ENCODE data around the gene EIF4E1B.

EIF4E1B gene

DNA sequence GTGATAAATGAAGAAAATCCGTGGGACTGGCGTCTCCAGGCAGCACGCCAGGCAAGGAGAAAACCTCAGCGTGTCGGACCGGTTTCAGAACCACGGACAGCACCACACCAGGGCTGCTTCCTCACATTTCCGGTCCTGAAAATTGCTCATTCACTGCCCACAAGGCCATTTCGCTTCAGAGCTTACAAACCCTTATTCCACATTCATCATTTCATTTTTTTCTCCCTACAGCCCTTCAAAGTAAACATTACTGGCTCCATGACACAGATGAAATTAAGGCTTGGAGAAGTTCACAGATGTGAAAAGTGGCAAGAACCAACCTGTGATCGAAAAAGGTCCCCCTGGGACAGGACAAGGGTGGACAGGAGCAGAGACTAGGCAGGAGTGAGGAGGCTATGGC is 19.0 kb upstream of the EIF4E1B start:
- no peak for DNase-seq (ENCODE audit: low read depth, low spot score)
- no peak overlapping the region for H3K4me3 ChIP-seq
- H3K36me3 ChIP-seq (ENCODE audit: insufficient read depth, low read length), result no peaks in the 10 kb centered on the region
- H3K9me3 ChIP-seq (ENCODE audit: low read depth, low read length), result no peaks in the 10 kb centered on the region
- H3K9ac ChIP-seq (ENCODE audit: insufficient read length), result no peak overlapping the region
- TF ChIP-seq EZH2 (IDR thresholded peaks at IDR 0.05), result no peak
- no peak for TF ChIP-seq FOXP2 (optimal IDR thresholded peaks at IDR 0.05; ENCODE audit: control extremely low read depth, extremely low read length, insufficient read depth)
- no peak for TF ChIP-seq POLR2AphosphoS5 (IDR thresholded peaks at IDR 0.05; ENCODE audit: borderline replicate concordance, low read depth, low read length)
- no peak overlapping the region for H3K27ac ChIP-seq

DNA sequence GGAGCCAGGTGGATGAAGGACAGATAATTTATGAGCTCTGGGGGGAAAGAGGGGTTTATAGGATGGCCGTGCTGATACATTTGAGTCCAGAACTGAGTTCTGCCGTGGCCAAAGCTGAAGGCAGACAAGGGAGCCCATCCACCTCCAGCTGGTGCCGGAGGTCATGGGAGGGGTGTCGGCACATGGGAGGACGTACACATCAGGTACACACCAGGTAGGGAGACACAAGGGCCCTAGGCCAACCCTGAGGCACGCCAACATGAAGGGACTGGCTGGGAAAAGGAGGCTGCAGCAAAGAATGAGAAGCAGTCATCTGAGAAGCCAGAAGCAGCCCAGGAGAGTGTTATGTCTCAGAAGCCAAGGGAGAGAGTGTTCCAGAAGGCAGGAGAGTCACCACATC is 18.5 kb upstream of the EIF4E1B start:
- TF ChIP-seq FOXP2 (optimal IDR thresholded peaks at IDR 0.05; ENCODE audit: control extremely low read depth, extremely low read length, insufficient read depth) (no peak), EZH2 (IDR thresholded peaks at IDR 0.05) (no peak), POLR2AphosphoS5 (IDR thresholded peaks at IDR 0.05; ENCODE audit: borderline replicate concordance, low read depth, low read length) (no peak)
- DNase-seq (ENCODE audit: low read depth, low spot score), result no peak

DNA sequence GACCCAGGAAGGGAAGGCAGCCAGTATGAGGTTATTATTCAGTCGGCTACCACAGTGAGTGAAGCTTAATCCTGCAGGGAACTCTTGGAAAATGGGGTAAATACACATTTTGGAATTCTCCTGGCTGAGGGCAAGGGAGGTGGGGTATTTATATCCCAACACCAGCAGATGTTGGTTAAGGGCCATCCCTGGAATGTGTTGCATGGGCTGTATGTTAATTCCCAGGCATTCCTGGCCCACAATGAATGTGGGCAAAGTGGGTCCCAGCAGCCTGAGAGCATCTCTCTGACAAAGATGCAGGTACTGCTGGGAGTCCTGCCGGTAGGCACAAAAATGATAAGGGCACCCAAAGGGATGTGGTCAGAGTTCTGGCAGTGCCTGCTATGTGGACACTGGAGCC is 17.6 kb upstream of the EIF4E1B start:
- DNase-seq (ENCODE audit: low read depth, low spot score), result no peak
- H3K4me3 ChIP-seq, result no peak overlapping the region
- no peak overlapping the region for H3K9ac ChIP-seq (ENCODE audit: insufficient read length)
- H3K36me3 ChIP-seq (ENCODE audit: insufficient read depth, low read length), result no peaks in the 10 kb centered on the region
- no peak for TF ChIP-seq EZH2 (IDR thresholded peaks at IDR 0.05)
- TF ChIP-seq POLR2AphosphoS5 (IDR thresholded peaks at IDR 0.05; ENCODE audit: borderline replicate concordance, low read depth, low read length), result no peak
- no peak for TF ChIP-seq FOXP2 (optimal IDR thresholded peaks at IDR 0.05; ENCODE audit: control extremely low read depth, extremely low read length, insufficient read depth)
- H3K27ac ChIP-seq, result no peak overlapping the region
- no peaks in the 10 kb centered on the region for H3K9me3 ChIP-seq (ENCODE audit: low read depth, low read length)

More for the DNA sequence above, 18.5 kb upstream of the EIF4E1B start:
- Histone ChIP-seq H3K27ac (no peak overlapping the region), H3K36me3 (ENCODE audit: insufficient read depth, low read length) (no peaks in the 10 kb centered on the region), H3K9ac (ENCODE audit: insufficient read length) (no peak overlapping the region), H3K9me3 (ENCODE audit: low read depth, low read length) (no peaks in the 10 kb centered on the region), H3K4me3 (no peak overlapping the region)

DNA sequence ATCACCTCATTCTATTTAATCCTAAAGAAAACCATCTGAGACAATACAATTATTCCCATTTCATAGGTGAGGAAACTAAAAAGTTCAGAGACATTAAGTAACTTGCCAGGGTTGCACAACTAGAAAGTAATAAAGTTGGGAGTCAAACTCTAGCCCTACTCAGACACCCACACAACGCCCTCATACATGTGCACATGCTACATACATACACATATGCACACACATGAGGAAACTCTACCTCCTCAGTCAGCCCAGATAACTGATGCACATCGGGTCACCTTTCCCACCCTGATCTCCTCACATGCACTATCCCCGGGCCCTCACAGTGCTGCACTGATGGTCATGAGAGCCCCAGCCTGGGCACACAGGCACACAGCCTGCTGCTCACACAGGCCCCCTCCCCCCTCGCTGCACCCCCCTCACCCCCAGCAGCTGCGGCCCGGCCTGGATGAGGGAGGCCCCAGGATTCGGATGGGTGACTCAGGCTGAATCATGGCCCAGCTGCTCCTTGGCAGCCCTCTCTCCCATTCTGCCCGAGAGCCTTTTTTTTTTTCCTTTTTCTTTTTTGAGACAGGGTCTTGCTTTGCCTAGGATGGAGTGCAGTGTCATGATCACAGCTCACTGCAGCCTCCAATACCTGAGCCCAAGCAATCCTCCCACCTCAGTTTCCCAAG is 15.5 kb upstream of the EIF4E1B start:
- Histone ChIP-seq H3K27ac (no peak overlapping the region), H3K4me3 (no peak overlapping the region), H3K9me3 (ENCODE audit: low read depth, low read length) (no peaks in the 10 kb centered on the region), H3K36me3 (ENCODE audit: insufficient read depth, low read length) (no peaks in the 10 kb centered on the region), H3K9ac (ENCODE audit: insufficient read length) (no peak overlapping the region)
- DNase-seq (ENCODE audit: low read depth, low spot score), result no peak
- TF ChIP-seq POLR2AphosphoS5 (IDR thresholded peaks at IDR 0.05; ENCODE audit: borderline replicate concordance, low read depth, low read length) (no peak), FOXP2 (optimal IDR thresholded peaks at IDR 0.05; ENCODE audit: control extremely low read depth, extremely low read length, insufficient read depth) (no peak), EZH2 (IDR thresholded peaks at IDR 0.05) (no peak)

DNA sequence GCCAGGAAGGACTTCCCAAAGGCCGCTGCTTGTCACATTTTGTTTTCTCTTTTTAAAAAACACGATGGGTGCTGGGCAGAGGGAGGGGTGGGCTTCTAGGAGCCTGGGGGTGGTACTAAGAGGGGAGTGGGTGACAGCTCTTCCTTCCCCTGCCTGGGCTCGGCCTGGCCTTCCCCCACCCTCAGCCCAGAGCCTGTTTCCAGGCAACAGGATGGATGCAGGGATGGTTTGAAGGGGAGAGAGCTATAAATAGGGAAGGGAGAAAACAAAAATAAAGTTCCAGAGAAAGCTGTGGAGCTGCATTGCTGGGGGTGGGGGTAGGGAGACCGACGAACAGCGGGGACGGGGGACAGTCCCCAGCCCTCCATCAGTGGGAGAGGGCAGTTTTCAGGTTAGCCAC is 14.0 kb upstream of the EIF4E1B start:
- Histone ChIP-seq H3K36me3 (ENCODE audit: insufficient read depth, low read length) (no peaks in the 10 kb centered on the region), H3K27ac (no peak overlapping the region), H3K4me3 (no peak overlapping the region), H3K9me3 (ENCODE audit: low read depth, low read length) (no peaks in the 10 kb centered on the region), H3K9ac (ENCODE audit: insufficient read length) (no peak overlapping the region)
- no peak for TF ChIP-seq EZH2 (IDR thresholded peaks at IDR 0.05)
- no peak for TF ChIP-seq FOXP2 (optimal IDR thresholded peaks at IDR 0.05; ENCODE audit: control extremely low read depth, extremely low read length, insufficient read depth)
- no peak for TF ChIP-seq POLR2AphosphoS5 (IDR thresholded peaks at IDR 0.05; ENCODE audit: borderline replicate concordance, low read depth, low read length)
- no peak for DNase-seq (ENCODE audit: low read depth, low spot score)

DNA sequence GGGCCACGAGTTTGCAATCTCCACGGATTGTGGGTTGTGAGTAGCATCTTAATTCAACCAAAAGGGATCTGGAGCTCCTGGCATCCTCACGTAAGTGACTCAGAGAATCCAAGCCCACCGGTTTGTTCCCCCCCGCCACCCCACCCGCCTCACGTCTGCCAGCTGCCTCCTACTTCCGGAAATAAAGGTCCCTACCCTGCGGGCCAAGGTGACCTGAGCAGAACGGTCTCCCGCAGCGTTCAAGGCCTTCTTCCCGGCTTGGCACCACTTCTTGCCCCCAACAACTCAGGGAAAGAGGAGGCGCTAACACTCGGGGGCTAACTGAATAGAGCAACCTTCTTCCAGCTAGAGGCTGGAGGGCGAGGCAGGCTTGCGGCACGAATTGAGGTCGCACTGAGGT is 11.7 kb upstream of the EIF4E1B start:
- no peak for TF ChIP-seq FOXP2 (optimal IDR thresholded peaks at IDR 0.05; ENCODE audit: control extremely low read depth, extremely low read length, insufficient read depth)
- no peak for TF ChIP-seq POLR2AphosphoS5 (IDR thresholded peaks at IDR 0.05; ENCODE audit: borderline replicate concordance, low read depth, low read length)
- no peak for TF ChIP-seq EZH2 (IDR thresholded peaks at IDR 0.05)
- Histone ChIP-seq H3K36me3 (ENCODE audit: insufficient read depth, low read length) (no peaks in the 10 kb centered on the region), H3K4me3 (peak overlapping the region; percentile 59; the same call in 1 of the 2 replicates), H3K9ac (ENCODE audit: insufficient read length) (no peak overlapping the region), H3K27ac (no peak overlapping the region), H3K9me3 (ENCODE audit: low read depth, low read length) (no peaks in the 10 kb centered on the region)
- DNase-seq (ENCODE audit: low read depth, low spot score), result no peak

DNA sequence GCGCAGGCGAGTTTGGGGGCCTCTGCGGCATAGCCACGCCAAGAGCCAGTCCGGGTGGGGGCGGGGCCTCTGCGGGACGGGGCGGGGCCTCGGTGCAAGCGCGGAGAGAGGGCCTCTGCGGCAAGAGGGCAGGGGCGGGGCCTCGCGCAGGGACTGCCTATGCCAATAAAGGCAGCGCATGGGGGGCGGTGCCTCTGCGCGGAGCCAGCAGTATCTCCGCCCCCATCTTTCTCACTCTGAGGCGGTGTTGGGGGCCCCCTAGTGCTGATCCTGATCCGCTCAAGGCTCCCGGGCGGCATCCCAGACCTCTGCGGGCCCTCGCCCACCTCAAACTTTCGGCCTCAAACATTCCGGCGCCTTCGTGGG is 11.3 kb upstream of the EIF4E1B start:
- peak; percentile 47 for DNase-seq (ENCODE audit: low read depth, low spot score)
- peak overlapping the region; percentile 59; the same call in 1 of the 2 replicates for H3K4me3 ChIP-seq
- no peak overlapping the region for H3K9ac ChIP-seq (ENCODE audit: insufficient read length)
- H3K27ac ChIP-seq, result no peak overlapping the region
- TF ChIP-seq POLR2AphosphoS5 (IDR thresholded peaks at IDR 0.05; ENCODE audit: borderline replicate concordance, low read depth, low read length), result no peak
- TF ChIP-seq EZH2 (IDR thresholded peaks at IDR 0.05), result no peak
- no peak for TF ChIP-seq FOXP2 (optimal IDR thresholded peaks at IDR 0.05; ENCODE audit: control extremely low read depth, extremely low read length, insufficient read depth)
- no peaks in the 10 kb centered on the region for H3K9me3 ChIP-seq (ENCODE audit: low read depth, low read length)
- no peaks in the 10 kb centered on the region for H3K36me3 ChIP-seq (ENCODE audit: insufficient read depth, low read length)

DNA sequence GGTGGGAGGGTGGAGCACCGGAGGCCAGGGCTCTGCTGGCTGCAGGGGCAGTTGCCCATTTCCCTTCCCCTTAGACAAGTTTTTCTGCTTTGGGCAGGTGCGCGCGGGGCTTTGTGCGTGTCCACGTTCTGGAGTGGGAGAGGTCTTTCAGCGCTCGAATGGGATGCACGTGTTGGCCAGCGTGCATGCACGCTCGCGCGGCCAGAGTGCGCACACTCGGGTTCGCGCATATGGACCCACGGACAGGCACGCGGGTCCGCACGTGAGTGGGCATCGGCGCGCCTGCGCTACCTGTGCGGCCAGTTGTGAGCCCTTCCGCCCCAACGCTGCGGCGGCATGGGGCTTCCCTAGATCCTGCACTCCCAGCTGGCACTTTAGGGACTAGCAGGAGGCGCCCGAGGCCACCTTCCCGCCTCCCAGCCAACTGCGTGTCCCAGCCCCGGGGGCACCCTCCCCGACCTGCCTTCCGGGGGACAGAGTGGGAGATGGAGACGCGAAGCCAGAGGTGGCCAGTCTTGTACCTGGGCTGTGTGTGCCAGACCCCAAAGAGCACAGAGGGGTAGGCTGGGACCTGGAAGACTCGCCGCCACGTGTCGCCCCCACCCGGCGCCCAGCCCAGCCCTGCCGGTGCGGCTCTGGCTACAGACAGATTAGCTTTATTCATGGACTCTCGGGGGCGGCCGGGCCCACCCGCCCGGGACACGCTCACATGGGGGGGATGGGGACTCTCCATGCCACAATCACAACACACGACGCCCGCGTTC is 10.7 kb upstream of the EIF4E1B start:
- Histone ChIP-seq H3K9ac (ENCODE audit: insufficient read length) (no peak overlapping the region), H3K4me3 (no peak overlapping the region), H3K27ac (no peak overlapping the region), H3K9me3 (ENCODE audit: low read depth, low read length) (no peaks in the 10 kb centered on the region), H3K36me3 (ENCODE audit: insufficient read depth, low read length) (no peaks in the 10 kb centered on the region)
- no peak for DNase-seq (ENCODE audit: low read depth, low spot score)
- TF ChIP-seq POLR2AphosphoS5 (IDR thresholded peaks at IDR 0.05; ENCODE audit: borderline replicate concordance, low read depth, low read length), result no peak
- TF ChIP-seq FOXP2 (optimal IDR thresholded peaks at IDR 0.05; ENCODE audit: control extremely low read depth, extremely low read length, insufficient read depth), result no peak
- no peak for TF ChIP-seq EZH2 (IDR thresholded peaks at IDR 0.05)

All from SK-N-MC (cell line).